B cell (primary cell): Measurements from ENCODE around the gene LCN1.

Source experiments
- EZH2 ChIP-seq: IDR thresholded peaks from 2 replicates; pipeline ENCODE4 v1.6.1; 2012; ENCODE audit warnings: borderline replicate concordance, low read depth, mild to moderate bottlenecking, moderate library complexity, low read length; ENCODE audit not compliant: insufficient read depth, poor library complexity, severe bottlenecking
- TF ChIP-seq, protein P1 (sequence below): fragments of 200-600 bp; IDR thresholded peaks from one replicate; pipeline ENCODE4 v1.8.0; 2022; ENCODE audit warnings: antibody characterized with exemption, mild to moderate bottlenecking

- TF ChIP-seq, protein P1, sequence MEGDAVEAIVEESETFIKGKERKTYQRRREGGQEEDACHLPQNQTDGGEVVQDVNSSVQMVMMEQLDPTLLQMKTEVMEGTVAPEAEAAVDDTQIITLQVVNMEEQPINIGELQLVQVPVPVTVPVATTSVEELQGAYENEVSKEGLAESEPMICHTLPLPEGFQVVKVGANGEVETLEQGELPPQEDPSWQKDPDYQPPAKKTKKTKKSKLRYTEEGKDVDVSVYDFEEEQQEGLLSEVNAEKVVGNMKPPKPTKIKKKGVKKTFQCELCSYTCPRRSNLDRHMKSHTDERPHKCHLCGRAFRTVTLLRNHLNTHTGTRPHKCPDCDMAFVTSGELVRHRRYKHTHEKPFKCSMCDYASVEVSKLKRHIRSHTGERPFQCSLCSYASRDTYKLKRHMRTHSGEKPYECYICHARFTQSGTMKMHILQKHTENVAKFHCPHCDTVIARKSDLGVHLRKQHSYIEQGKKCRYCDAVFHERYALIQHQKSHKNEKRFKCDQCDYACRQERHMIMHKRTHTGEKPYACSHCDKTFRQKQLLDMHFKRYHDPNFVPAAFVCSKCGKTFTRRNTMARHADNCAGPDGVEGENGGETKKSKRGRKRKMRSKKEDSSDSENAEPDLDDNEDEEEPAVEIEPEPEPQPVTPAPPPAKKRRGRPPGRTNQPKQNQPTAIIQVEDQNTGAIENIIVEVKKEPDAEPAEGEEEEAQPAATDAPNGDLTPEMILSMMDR: no peak
- no peak for TF ChIP-seq EZH2
Observed at GRCh38 chr9:135488527-135488926, 32.7 kb upstream of the LCN1 start.
